PFSK-1 (cell line): ENCODE measurements around the gene SOHLH2.

ENCODE experiments used
- POLR2AphosphoS5 ChIP-seq: IDR thresholded peaks from 2 replicates; pipeline ENCODE4 v1.6.1; 2012; ENCODE audit warnings: low read depth, mild to moderate bottlenecking, control low read depth, low read length, moderate library complexity
- REST ChIP-seq, 2 experiments: IDR thresholded peaks; 2 replicates each; pipeline versions ENCODE4 v1.6.1 to v1.8.0; 2011 to 2012; ENCODE audit warnings: low read depth in 2 of 2, low read length in 2 of 2, control low read depth in 1 of 2, inconsistent platforms in 1 of 2, mild to moderate bottlenecking in 1 of 2, moderate library complexity in 1 of 2; ENCODE audit not compliant: insufficient read depth in 1 of 2
- SIN3A ChIP-seq: IDR thresholded peaks from 2 replicates; pipeline ENCODE4 v1.6.1; 2012; ENCODE audit warnings: mild to moderate bottlenecking, low read length, moderate library complexity, borderline replicate concordance; ENCODE audit not compliant: insufficient read depth

- TF ChIP-seq SIN3A, result no peak
- TF ChIP-seq POLR2AphosphoS5, result no peak
- TF ChIP-seq REST (IDR thresholded peaks at IDR 0.05; ENCODE audit: insufficient read depth in 1 of 2, low read depth in 2 of 2, low read length in 2 of 2), result no peak
These were observed 59.6 kb downstream of the SOHLH2 start for GRCh38 chr13:36154567-36155291.
